Measurements from ENCODE around the gene TMEM259.

- TF ChIP-seq POLR2A (IDR thresholded peaks at IDR 0.05), result no peak
- no peak for TF ChIP-seq CTCF (IDR thresholded peaks at IDR 0.05 in 4 of 5, conservative IDR thresholded peaks at IDR 0.05 in 1 of 5)
These were observed 32.8 kb downstream of the TMEM259 start for GRCh38 chr19:988081-988480.

Measured in gastrocnemius medialis (tissue), 4 donors.